KMS-11 (cell line): ENCODE results near the gene NIPAL3.

Experiments
- H2AFZ ChIP-seq: fragments of 200-600 bp; sonication (generic); 2 replicates; pipeline ENCODE4 v1.6.1; 2016; ENCODE audit warnings: antibody characterized with exemption, mixed run types, low read depth
- H3K27ac ChIP-seq: fragments of 200-600 bp; sonication (generic); 2 replicates; pipeline ENCODE4 v1.6.1; 2016; ENCODE audit warnings: mild to moderate bottlenecking, mixed run types
- H3K27me3 ChIP-seq: fragments of 200-600 bp; sonication (generic); 2 replicates; pipeline ENCODE4 v1.6.1; 2017; ENCODE audit warnings: mild to moderate bottlenecking, low read depth, mixed run types, moderate library complexity; ENCODE audit not compliant: insufficient read depth
- H3K36me3 ChIP-seq: fragments of 200-600 bp; sonication (generic); 2 replicates; pipeline ENCODE4 v1.6.1; 2017; ENCODE audit warnings: mild to moderate bottlenecking, mixed run types; ENCODE audit not compliant: insufficient read depth
- H3K4me1 ChIP-seq: fragments of 200-600 bp; sonication (generic); 2 replicates; pipeline ENCODE4 v1.6.1; 2016; ENCODE audit warnings: mild to moderate bottlenecking, low read depth, mixed run types; ENCODE audit not compliant: poor library complexity, severe bottlenecking
- H3K4me2 ChIP-seq: fragments of 200-600 bp; sonication (generic); 2 replicates; pipeline ENCODE4 v1.7.0; 2016; ENCODE audit warnings: mild to moderate bottlenecking, mixed run types
- H3K4me3 ChIP-seq: fragments of 200-600 bp; sonication (generic); IDR thresholded peaks from 2 replicates; pipeline ENCODE4 v1.6.1; 2017; ENCODE audit warnings: low read depth, low read length, mixed read lengths; ENCODE audit not compliant: insufficient read depth
- H3K79me2 ChIP-seq: fragments of 200-600 bp; sonication (generic); 2 replicates; pipeline ENCODE4 v1.6.1; 2016; ENCODE audit warnings: low read depth, mixed run types; ENCODE audit not compliant: insufficient read depth
- H3K9ac ChIP-seq: fragments of 200-600 bp; sonication (generic); 2 replicates; pipeline ENCODE4 v1.6.1; 2016; ENCODE audit warnings: mild to moderate bottlenecking, mixed run types
- H4K20me1 ChIP-seq: fragments of 200-600 bp; sonication (generic); 2 replicates; pipeline ENCODE4 v1.6.1; 2016; ENCODE audit warnings: mild to moderate bottlenecking, mixed run types; ENCODE audit not compliant: insufficient read depth
- TF ChIP-seq, protein P1 (sequence below): fragments of 200-600 bp; sonication (generic); conservative IDR thresholded peaks from 2 replicates; pipeline ENCODE4 v1.6.1; 2017; ENCODE audit warnings: low read depth, mild to moderate bottlenecking, antibody characterized with exemption, low read length, moderate library complexity, mixed read lengths

The NIPAL3 gene

DNA sequence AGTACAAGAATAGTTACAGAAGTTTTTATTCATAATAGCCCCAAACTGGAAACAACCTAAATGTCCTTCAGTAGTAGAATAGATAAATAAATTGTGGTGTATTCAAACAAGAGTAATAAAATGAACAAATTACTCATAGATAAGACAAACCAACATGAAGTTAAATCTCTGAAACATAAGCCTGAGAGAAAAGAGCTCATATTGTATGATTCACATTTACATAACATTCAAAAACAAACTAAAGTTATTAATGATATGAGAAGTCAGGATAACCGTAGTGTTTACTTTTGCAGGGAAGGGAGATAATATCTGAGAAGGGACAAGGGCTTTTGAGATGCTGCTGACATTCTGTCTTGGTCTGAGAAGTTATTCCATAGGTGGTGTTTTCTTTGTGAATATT is 15.5 kb upstream of the NIPAL3 start:
- Histone ChIP-seq H4K20me1 (no peaks in the 10 kb centered on the region), H3K27me3 (no peaks in the 10 kb centered on the region), H3K4me1 (no peaks in the 10 kb centered on the region), H3K4me2 (no peak overlapping the region), H3K9ac (no peak overlapping the region), H2AFZ (no peak overlapping the region), H3K36me3 (no peaks in the 10 kb centered on the region), H3K4me3 (no peak overlapping the region), H3K79me2 (no peaks in the 10 kb centered on the region), H3K27ac (no peak overlapping the region)
- TF ChIP-seq, protein P1, sequence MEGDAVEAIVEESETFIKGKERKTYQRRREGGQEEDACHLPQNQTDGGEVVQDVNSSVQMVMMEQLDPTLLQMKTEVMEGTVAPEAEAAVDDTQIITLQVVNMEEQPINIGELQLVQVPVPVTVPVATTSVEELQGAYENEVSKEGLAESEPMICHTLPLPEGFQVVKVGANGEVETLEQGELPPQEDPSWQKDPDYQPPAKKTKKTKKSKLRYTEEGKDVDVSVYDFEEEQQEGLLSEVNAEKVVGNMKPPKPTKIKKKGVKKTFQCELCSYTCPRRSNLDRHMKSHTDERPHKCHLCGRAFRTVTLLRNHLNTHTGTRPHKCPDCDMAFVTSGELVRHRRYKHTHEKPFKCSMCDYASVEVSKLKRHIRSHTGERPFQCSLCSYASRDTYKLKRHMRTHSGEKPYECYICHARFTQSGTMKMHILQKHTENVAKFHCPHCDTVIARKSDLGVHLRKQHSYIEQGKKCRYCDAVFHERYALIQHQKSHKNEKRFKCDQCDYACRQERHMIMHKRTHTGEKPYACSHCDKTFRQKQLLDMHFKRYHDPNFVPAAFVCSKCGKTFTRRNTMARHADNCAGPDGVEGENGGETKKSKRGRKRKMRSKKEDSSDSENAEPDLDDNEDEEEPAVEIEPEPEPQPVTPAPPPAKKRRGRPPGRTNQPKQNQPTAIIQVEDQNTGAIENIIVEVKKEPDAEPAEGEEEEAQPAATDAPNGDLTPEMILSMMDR, result no peak

DNA sequence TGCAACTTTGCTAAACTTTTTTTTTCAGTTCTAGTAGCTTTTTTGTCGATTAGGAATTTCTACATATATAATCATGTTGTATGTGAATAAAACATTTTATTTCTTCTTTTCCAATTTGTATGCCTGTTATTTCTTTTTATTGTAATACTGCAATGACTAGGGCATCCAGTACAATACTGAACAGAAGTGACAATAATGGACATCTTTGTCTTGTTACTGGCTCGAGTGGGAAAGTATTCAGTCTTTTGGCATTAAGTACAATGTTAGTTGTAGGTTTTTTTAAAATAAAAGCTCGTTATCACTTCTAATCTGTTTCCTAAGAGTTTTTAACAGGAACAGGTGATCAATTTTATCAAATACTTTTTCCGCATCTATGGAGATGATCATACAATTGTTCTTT is 11.8 kb upstream of the NIPAL3 start:
- no peaks in the 10 kb centered on the region for H3K27me3 ChIP-seq
- H3K36me3 ChIP-seq, result no peaks in the 10 kb centered on the region
- H4K20me1 ChIP-seq, result no peaks in the 10 kb centered on the region
- no peak overlapping the region for H3K27ac ChIP-seq
- no peak overlapping the region for H3K9ac ChIP-seq
- no peak overlapping the region for H3K4me2 ChIP-seq
- no peaks in the 10 kb centered on the region for H3K79me2 ChIP-seq
- no peak overlapping the region for H3K4me3 ChIP-seq
- no peak overlapping the region for H2AFZ ChIP-seq
- no peaks in the 10 kb centered on the region for H3K4me1 ChIP-seq
- TF ChIP-seq, protein P1, result no peak

DNA sequence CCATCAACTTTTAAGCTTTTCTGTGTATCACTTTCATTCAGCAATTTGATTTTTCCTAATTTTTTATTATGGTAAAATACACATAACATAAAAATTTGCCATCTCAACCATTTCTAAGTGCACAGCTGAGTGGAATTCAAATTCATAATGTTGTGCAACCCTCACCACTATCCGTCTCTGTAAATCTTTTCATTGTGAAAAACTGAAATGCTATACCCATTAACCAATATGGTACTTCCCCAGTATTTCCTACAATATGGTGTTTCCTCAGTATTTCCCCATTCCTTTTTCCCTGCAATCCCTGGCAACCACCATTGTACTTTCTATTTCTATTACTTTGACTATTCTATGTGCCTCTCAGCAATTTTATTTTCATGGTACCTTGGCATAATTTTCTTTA is 8.8 kb upstream of the NIPAL3 start:
- H3K79me2 ChIP-seq, result no peaks in the 10 kb centered on the region
- H3K36me3 ChIP-seq, result no peaks in the 10 kb centered on the region
- no peaks in the 10 kb centered on the region for H3K27me3 ChIP-seq
- no peak overlapping the region for H3K9ac ChIP-seq
- TF ChIP-seq, protein P1, result no peak
- H4K20me1 ChIP-seq, result no peaks in the 10 kb centered on the region
- H3K4me1 ChIP-seq, result no peaks in the 10 kb centered on the region
- H3K4me3 ChIP-seq, result no peak overlapping the region
- no peak overlapping the region for H2AFZ ChIP-seq
- H3K27ac ChIP-seq, result no peak overlapping the region
- H3K4me2 ChIP-seq, result no peak overlapping the region

DNA sequence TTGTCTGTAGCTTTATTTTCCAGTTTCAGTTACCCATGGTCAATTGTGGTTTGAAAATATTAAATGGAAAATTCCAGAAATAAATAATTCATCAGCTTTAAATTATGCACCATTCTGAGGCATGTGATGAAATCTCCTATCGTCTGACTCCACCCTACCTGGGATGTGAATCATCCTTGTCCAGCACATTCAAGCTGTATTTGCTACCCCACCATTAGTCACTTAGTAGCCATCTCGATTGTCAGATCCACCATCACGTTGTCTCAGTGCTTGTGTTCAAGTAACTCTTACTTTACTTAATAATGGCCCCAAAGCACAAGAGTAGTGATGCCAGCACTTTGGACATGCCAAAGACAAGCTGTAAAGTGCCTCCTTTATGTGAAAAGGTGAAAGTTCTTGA is 6.1 kb upstream of the NIPAL3 start:
- peaks cover 4% of the 10 kb centered on the region for H3K4me1 ChIP-seq
- H4K20me1 ChIP-seq, result no peaks in the 10 kb centered on the region
- H3K36me3 ChIP-seq, result no peaks in the 10 kb centered on the region
- H2AFZ ChIP-seq, result no peak overlapping the region
- TF ChIP-seq, protein P1, result no peak
- H3K4me2 ChIP-seq, result no peak overlapping the region
- no peak overlapping the region for H3K9ac ChIP-seq
- H3K27ac ChIP-seq, result no peak overlapping the region
- H3K79me2 ChIP-seq, result no peaks in the 10 kb centered on the region
- no peaks in the 10 kb centered on the region for H3K27me3 ChIP-seq
- H3K4me3 ChIP-seq, result no peak overlapping the region

DNA sequence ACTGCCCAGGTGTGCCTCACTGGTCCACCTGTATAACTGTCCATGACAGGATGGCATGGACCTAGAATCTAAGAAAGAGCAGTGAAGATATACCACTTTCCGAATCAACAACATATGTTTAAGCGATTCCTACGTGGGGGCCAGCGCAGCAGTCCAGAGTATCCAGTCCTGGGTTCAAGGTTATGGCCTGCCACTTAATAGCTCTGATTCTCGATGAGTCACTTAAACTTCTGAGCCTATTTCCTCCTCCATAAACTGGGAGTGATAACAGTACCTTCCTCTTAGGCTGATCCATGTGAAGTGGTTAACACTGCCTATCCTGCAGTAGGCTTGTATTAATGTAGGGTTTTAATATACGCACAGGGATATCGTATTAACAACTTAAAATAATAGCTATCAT is 4.9 kb upstream of the NIPAL3 start:
- TF ChIP-seq, protein P1, result no peak
- Histone ChIP-seq H3K79me2 (no peaks in the 10 kb centered on the region), H3K9ac (no peak overlapping the region), H3K4me1 (peaks cover 9% of the 10 kb centered on the region), H3K4me2 (no peak overlapping the region), H4K20me1 (no peaks in the 10 kb centered on the region), H2AFZ (no peak overlapping the region), H3K27me3 (no peaks in the 10 kb centered on the region), H3K36me3 (no peaks in the 10 kb centered on the region), H3K4me3 (no peak overlapping the region), H3K27ac (no peak overlapping the region)
